Measurements from ENCODE around the gene FAM174A.

FAM174A gene

GRCh38 chr5:100584889-100585288 is 49.7 kb downstream of the FAM174A start:
- no peak for DNase-seq (ENCODE audit: extremely low spot score)
- ChIA-PET POLR2A (no interaction called here), CTCF (no interaction called here)
- TF ChIP-seq HDGF (IDR thresholded peaks at IDR 0.05; ENCODE audit: borderline replicate concordance) (no peak), TARDBP (IDR thresholded peaks at IDR 0.05) (no peak), ARNT (IDR thresholded peaks at IDR 0.05) (no peak)

- TF ChIP-seq CTBP1 (IDR thresholded peaks at IDR 0.05; ENCODE audit: borderline replicate concordance) = no peak
- no peak for TF ChIP-seq TARDBP (IDR thresholded peaks at IDR 0.05)
- TF ChIP-seq L3MBTL2 (conservative IDR thresholded peaks at IDR 0.05) = no peak
- TF ChIP-seq FOXA1 (IDR thresholded peaks at IDR 0.05) = no peak
- no peak for TF ChIP-seq NFRKB (IDR thresholded peaks at IDR 0.05)
- no peak for TF ChIP-seq ELF4 (IDR thresholded peaks at IDR 0.05)
- no peak for TF ChIP-seq FOXK2 (IDR thresholded peaks at IDR 0.05)
- TF ChIP-seq ZNF384 (IDR thresholded peaks at IDR 0.05) = no peak
- no peak for TF ChIP-seq HDGF (IDR thresholded peaks at IDR 0.05; ENCODE audit: borderline replicate concordance)
- TF ChIP-seq BHLHE40 (IDR thresholded peaks at IDR 0.05; ENCODE audit: borderline replicate concordance) = no peak
- TF ChIP-seq SP1 (IDR thresholded peaks at IDR 0.05) = no peak
- TF ChIP-seq ARNT (IDR thresholded peaks at IDR 0.05) = no peak
- no peak for TF ChIP-seq FOXM1 (IDR thresholded peaks at IDR 0.05; ENCODE audit: borderline replicate concordance)
- TF ChIP-seq, protein P1, sequence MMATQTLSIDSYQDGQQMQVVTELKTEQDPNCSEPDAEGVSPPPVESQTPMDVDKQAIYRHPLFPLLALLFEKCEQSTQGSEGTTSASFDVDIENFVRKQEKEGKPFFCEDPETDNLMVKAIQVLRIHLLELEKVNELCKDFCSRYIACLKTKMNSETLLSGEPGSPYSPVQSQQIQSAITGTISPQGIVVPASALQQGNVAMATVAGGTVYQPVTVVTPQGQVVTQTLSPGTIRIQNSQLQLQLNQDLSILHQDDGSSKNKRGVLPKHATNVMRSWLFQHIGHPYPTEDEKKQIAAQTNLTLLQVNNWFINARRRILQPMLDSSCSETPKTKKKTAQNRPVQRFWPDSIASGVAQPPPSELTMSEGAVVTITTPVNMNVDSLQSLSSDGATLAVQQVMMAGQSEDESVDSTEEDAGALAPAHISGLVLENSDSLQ (IDR thresholded peaks at IDR 0.05) = no peak
- no peak for TF ChIP-seq LEF1 (IDR thresholded peaks at IDR 0.05; ENCODE audit: borderline replicate concordance)
- no peak for TF ChIP-seq SUZ12 (IDR thresholded peaks at IDR 0.05)
- ChIA-PET POLR2A (no interaction called here), CTCF (no interaction called here)
- DNase-seq (ENCODE audit: extremely low spot score) = no peak
Observed at GRCh38 chr5:100590867-100591266, 55.7 kb downstream of the FAM174A start.

DNA sequence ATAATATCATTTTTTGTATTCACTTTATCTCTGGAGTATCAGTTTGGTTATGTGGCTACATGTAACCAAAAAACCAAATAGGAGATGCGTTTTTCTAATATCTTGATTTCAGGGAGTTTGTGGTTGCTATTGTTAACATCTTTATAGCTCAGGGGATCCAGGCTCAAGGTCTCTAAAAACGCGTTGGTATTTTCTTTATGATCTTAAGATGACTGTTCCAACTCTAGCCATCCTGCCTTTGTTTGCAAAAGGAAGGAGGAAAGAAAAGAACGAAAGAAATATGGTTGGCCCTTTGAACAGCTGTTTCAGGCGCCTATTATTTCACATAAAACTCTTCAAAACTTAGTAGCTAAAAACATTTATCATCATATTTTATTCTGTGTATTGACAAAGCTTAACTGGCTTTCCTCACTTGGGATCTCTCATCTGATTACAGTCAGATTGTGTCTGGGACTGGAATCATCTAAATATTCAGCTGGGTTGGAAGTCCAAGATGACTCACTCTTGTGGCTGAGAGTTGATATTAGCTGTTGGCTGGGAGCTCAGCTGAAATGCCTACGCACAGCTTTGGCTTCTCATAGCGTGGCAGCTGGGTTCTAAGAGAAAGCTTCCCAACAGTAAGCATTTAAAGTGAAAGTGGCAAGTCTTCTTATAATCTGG is 60.1 kb downstream of the FAM174A start:
- ChIA-PET POLR2A (no interaction called here), CTCF (interaction anchor here (0.6 kb wide), 1 partner anchor 693 kb away, joined by 3 read pairs; no protein-coding TSS in a partner anchor)
- TF ChIP-seq LEF1 (IDR thresholded peaks at IDR 0.05; ENCODE audit: borderline replicate concordance) (no peak), ZNF384 (IDR thresholded peaks at IDR 0.05) (no peak), L3MBTL2 (conservative IDR thresholded peaks at IDR 0.05) (no peak), FOXA1 (IDR thresholded peaks at IDR 0.05) (no peak), HDGF (IDR thresholded peaks at IDR 0.05; ENCODE audit: borderline replicate concordance) (no peak), TARDBP (IDR thresholded peaks at IDR 0.05) (no peak), ARNT (IDR thresholded peaks at IDR 0.05) (no peak)
- no peak for DNase-seq (ENCODE audit: extremely low spot score)

- CTCF ChIA-PET = interaction anchor here (0.6 kb wide), 1 partner anchor 692 kb away, joined by 3 read pairs; no protein-coding TSS in a partner anchor
- TF ChIP-seq FOXK2 (IDR thresholded peaks at IDR 0.05) (no peak), ELF4 (IDR thresholded peaks at IDR 0.05) (no peak), TARDBP (IDR thresholded peaks at IDR 0.05) (no peak), FOXA1 (IDR thresholded peaks at IDR 0.05) (no peak), ZNF384 (IDR thresholded peaks at IDR 0.05) (no peak), SUZ12 (IDR thresholded peaks at IDR 0.05) (no peak), CTBP1 (IDR thresholded peaks at IDR 0.05; ENCODE audit: borderline replicate concordance) (no peak), LEF1 (IDR thresholded peaks at IDR 0.05; ENCODE audit: borderline replicate concordance) (no peak), HDGF (IDR thresholded peaks at IDR 0.05; ENCODE audit: borderline replicate concordance) (no peak), SP1 (IDR thresholded peaks at IDR 0.05) (no peak)
- POLR2A ChIA-PET = no interaction called here
- DNase-seq (ENCODE audit: extremely low spot score) = no peak
Observed at GRCh38 chr5:100595812-100596173, 60.6 kb downstream of the FAM174A start.

- CTCF ChIA-PET = no interaction called here
- TF ChIP-seq ELF4 (IDR thresholded peaks at IDR 0.05) (no peak), SUZ12 (IDR thresholded peaks at IDR 0.05) (no peak), L3MBTL2 (conservative IDR thresholded peaks at IDR 0.05) (no peak), TARDBP (IDR thresholded peaks at IDR 0.05) (no peak), CTBP1 (IDR thresholded peaks at IDR 0.05; ENCODE audit: borderline replicate concordance) (no peak), FOXK2 (IDR thresholded peaks at IDR 0.05) (no peak), FOXM1 (IDR thresholded peaks at IDR 0.05; ENCODE audit: borderline replicate concordance) (no peak), LEF1 (IDR thresholded peaks at IDR 0.05; ENCODE audit: borderline replicate concordance) (no peak), ARNT (IDR thresholded peaks at IDR 0.05) (no peak), ZNF384 (IDR thresholded peaks at IDR 0.05) (no peak), NFRKB (IDR thresholded peaks at IDR 0.05) (no peak)
- TF ChIP-seq, protein P1 (IDR thresholded peaks at IDR 0.05) = no peak
- POLR2A ChIA-PET = no interaction called here
- no peak for DNase-seq (ENCODE audit: extremely low spot score)
Observed at GRCh38 chr5:100598446-100598845, 63.3 kb downstream of the FAM174A start.

DNA sequence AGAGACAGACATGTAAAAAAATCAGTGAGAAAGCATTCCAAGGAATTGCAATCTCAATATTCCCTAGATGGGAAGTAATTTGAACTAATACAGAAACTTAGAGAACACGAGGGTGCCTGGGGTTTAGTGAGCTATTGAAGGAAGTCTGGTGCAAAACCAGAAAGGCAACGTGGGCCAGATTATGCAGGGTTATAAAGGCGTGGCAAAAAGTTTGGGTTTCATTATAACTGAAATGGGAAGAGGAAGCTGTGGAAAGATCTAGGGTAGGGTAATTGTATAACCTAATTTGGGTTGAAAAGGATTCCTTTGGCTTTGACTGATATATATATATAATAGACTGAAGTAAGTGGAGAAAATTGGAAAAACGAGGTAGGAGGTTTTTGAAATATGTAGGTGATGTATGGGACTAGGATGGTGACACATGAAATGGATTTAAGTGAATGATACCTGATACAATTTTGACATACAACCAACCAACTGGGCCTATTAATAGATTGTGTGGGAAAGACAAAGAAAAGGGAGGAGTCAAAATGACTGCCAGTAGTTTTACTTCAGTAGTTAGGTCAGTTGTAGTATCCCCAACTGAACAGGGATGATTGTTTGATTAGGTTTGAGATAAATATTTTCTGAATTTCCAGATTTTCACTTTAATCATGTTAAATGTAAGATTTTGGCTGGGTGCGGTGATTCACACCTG is 65.3 kb downstream of the FAM174A start:
- POLR2A ChIA-PET = interaction anchor here (1.1 kb wide), 1 partner anchor 65 kb away, joined by 3 read pairs; the partner anchor contains the start of gene FAM174A
- no peak for DNase-seq (ENCODE audit: extremely low spot score)
- no peak for TF ChIP-seq ZNF384 (IDR thresholded peaks at IDR 0.05)
- no peak for TF ChIP-seq ARNT (IDR thresholded peaks at IDR 0.05)
- TF ChIP-seq FOXM1 (IDR thresholded peaks at IDR 0.05; ENCODE audit: borderline replicate concordance) = no peak
- TF ChIP-seq SUZ12 (IDR thresholded peaks at IDR 0.05) = no peak
- no peak for TF ChIP-seq ELF4 (IDR thresholded peaks at IDR 0.05)
- TF ChIP-seq NFRKB (IDR thresholded peaks at IDR 0.05) = no peak
- TF ChIP-seq HDGF (IDR thresholded peaks at IDR 0.05; ENCODE audit: borderline replicate concordance) = no peak
- no peak for TF ChIP-seq BHLHE40 (IDR thresholded peaks at IDR 0.05; ENCODE audit: borderline replicate concordance)
- no peak for TF ChIP-seq SP1 (IDR thresholded peaks at IDR 0.05)
- TF ChIP-seq FOXK2 (IDR thresholded peaks at IDR 0.05) = no peak
- no peak for TF ChIP-seq TARDBP (IDR thresholded peaks at IDR 0.05)
- no peak for TF ChIP-seq FOXA1 (IDR thresholded peaks at IDR 0.05)
- no peak for TF ChIP-seq CTBP1 (IDR thresholded peaks at IDR 0.05; ENCODE audit: borderline replicate concordance)
- CTCF ChIA-PET = no interaction called here

Data from HEK293T (cell line).